ENCODE results near the gene ABCA9. TPM values are rescaled to one million over a fixed set of nuclear protein-coding genes. Genes with fewer than 3 reads are reported as not detected.
"Not testable (repeated sequence)": the region's sequence is repeated elsewhere in the genome, so short reads cannot be mapped to it uniquely, and the experiment has no call there.

Gene ABCA9
- total RNA-seq, 1 donor from 2014 or later: 0.26 TPM

- FAIRE-seq (no peak), DNase-seq (ENCODE audit: low read depth) (no peak)
- Histone ChIP-seq H3K27me3 (ENCODE audit: control insufficient read depth, insufficient read depth, low read length) (no peaks in the 10 kb centered on the region), H3K36me3 (ENCODE audit: control insufficient read depth, insufficient read depth, low read length) (no peaks in the 10 kb centered on the region), H3K4me3 (ENCODE audit: low read depth, low read length) (no peak overlapping the region)
- TF ChIP-seq CTCF (IDR thresholded peaks at IDR 0.05; ENCODE audit: insufficient read depth, low read length, severe bottlenecking): no peak
Observed at GRCh38 chr17:68961214-68961882, 99.4 kb downstream of the ABCA9 start.

- not testable (repeated sequence) for H3K36me3 ChIP-seq (ENCODE audit: control insufficient read depth, insufficient read depth, low read length)
Observed at GRCh38 chr17:68959117-68959516, 101.6 kb downstream of the ABCA9 start.

GRCh38 chr17:68957944-68958343, 102.8 kb downstream of the ABCA9 start:
- no peak for TF ChIP-seq CTCF (IDR thresholded peaks at IDR 0.05; ENCODE audit: insufficient read depth, low read length, severe bottlenecking)
- FAIRE-seq (no peak), DNase-seq (ENCODE audit: low read depth) (no peak)
- no peaks in the 10 kb centered on the region for H3K27me3 ChIP-seq (ENCODE audit: control insufficient read depth, insufficient read depth, low read length)
- no peaks in the 10 kb centered on the region for H3K36me3 ChIP-seq (ENCODE audit: control insufficient read depth, insufficient read depth, low read length)
- no peak overlapping the region for H3K4me3 ChIP-seq (ENCODE audit: low read depth, low read length)

More at GRCh38 chr17:68959117-68959516, 101.6 kb downstream of the ABCA9 start:
- not testable (repeated sequence) for H3K27me3 ChIP-seq (ENCODE audit: control insufficient read depth, insufficient read depth, low read length); DNase-seq (ENCODE audit: low read depth); FAIRE-seq; H3K4me3 ChIP-seq (ENCODE audit: low read depth, low read length)

- H3K36me3 ChIP-seq (ENCODE audit: control insufficient read depth, insufficient read depth, low read length): no peaks in the 10 kb centered on the region
- no peaks in the 10 kb centered on the region for H3K27me3 ChIP-seq (ENCODE audit: control insufficient read depth, insufficient read depth, low read length)
- no peak within 1 kb of the TSS for H3K4me3 ChIP-seq (ENCODE audit: low read depth, low read length)
- FAIRE-seq (no peak), DNase-seq (ENCODE audit: low read depth) (no peak)
- no peak for TF ChIP-seq CTCF (IDR thresholded peaks at IDR 0.05; ENCODE audit: insufficient read depth, low read length, severe bottlenecking)
Observed at GRCh38 chr17:68955181-68955841, 105.4 kb downstream of the ABCA9 start, which contains the start of gene ABCA8. ABCA8 (minus strand) TSS chr17:68955392; CDS start chr17:68942034, 13,358 bp downstream.

- Histone ChIP-seq H3K36me3 (ENCODE audit: control insufficient read depth, insufficient read depth, low read length) (no peaks in the 10 kb centered on the region), H3K4me3 (ENCODE audit: low read depth, low read length) (no peak overlapping the region), H3K27me3 (ENCODE audit: control insufficient read depth, insufficient read depth, low read length) (no peaks in the 10 kb centered on the region)
- DNase-seq (ENCODE audit: low read depth) (no peak), FAIRE-seq (no peak)
- no peak for TF ChIP-seq CTCF (IDR thresholded peaks at IDR 0.05; ENCODE audit: insufficient read depth, low read length, severe bottlenecking)
Observed at GRCh38 chr17:68954146-68954896, 106.4 kb downstream of the ABCA9 start.

All from bronchial epithelial cell (primary cell).